MM.1S (cell line): Measurements from ENCODE around the gene ZNF771.

Experiments
- CTCF ChIP-seq: fragments of 300-600 bp; sonication (generic); IDR thresholded peaks from 2 replicates; pipeline ENCODE4 v1.5.1; 2016; ENCODE audit warnings: antibody characterized with exemption, low read length, mixed read lengths
- EZH2 ChIP-seq: fragments of 300-600 bp; sonication (generic); optimal IDR thresholded peaks from 2 replicates; pipeline ENCODE3; 2017; ENCODE audit warnings: low read depth, mild to moderate bottlenecking, antibody characterized with exemption, low read length, mixed read lengths

GRCh38 chr16:30434852-30435251 lies 27.4 kb downstream of the ZNF771 start:
- TF ChIP-seq EZH2 (no peak), CTCF (no peak)
